ENCODE data around the gene C1QTNF8.

C1QTNF8 gene

GRCh38 chr16:1042866-1043265 is 53.2 kb downstream of the C1QTNF8 start:
- DNase-seq: no peak

- no peak for DNase-seq
Measured at GRCh38 chr16:1042049-1042744, 53.8 kb downstream of the C1QTNF8 start.

GRCh38 chr16:1040346-1040745 is 55.7 kb downstream of the C1QTNF8 start:
- DNase-seq: no peak

- DNase-seq: no peak
Measured at GRCh38 chr16:1039762-1040161, 56.3 kb downstream of the C1QTNF8 start.

- no peak for DNase-seq
Measured at GRCh38 chr16:1038932-1039331, 57.1 kb downstream of the C1QTNF8 start.
